Keratinocyte (primary cell): ENCODE results near the gene CREBRF. TPM values are rescaled to one million over a fixed set of nuclear protein-coding genes. Genes with fewer than 3 reads are reported as not detected.

Experiments
- DNase-seq: peaks from one replicate; pipeline ENCODE4 v3.0.0-alpha.2; 2011; ENCODE audit warnings: low read depth, missing footprints, low spot score
- FAIRE-seq: peaks from 2 replicates; lab custom pipeline; 2011; peaks lifted over from hg19 to GRCh38; lab: Jason Lieb, UNC
- H2AFZ ChIP-seq: 2 replicates; pipeline ENCODE4 v1.6.0; 2012; ENCODE audit warnings: low read length, control low read depth, inconsistent platforms; ENCODE audit not compliant: control insufficient read depth
- H3K27ac ChIP-seq: 2 replicates; pipeline ENCODE4 v1.5.1; 2011; ENCODE audit warnings: low read length; ENCODE audit not compliant: control insufficient read depth, insufficient read depth
- H3K27me3 ChIP-seq: 3 replicates; pipeline ENCODE4 v1.6.0; 2011; ENCODE audit warnings: low read length; ENCODE audit not compliant: control insufficient read depth, insufficient read depth; ENCODE audit errors: extremely low read depth
- H3K36me3 ChIP-seq, 2 experiments: 2 replicates in 1 of 2; 3 replicates in 1 of 2; pipeline ENCODE4 v1.5.1; 2011; ENCODE audit warnings: low read length in 2 of 2, mild to moderate bottlenecking in 1 of 2; ENCODE audit not compliant: control insufficient read depth in 2 of 2, insufficient read depth in 2 of 2; ENCODE audit errors: extremely low read depth in 1 of 2
- H3K4me1 ChIP-seq: 3 replicates; pipeline ENCODE4 v1.5.1; 2011; ENCODE audit warnings: low read length; ENCODE audit not compliant: control insufficient read depth, insufficient read depth; ENCODE audit errors: extremely low read depth
- H3K4me2 ChIP-seq: 3 replicates; pipeline ENCODE4 v1.6.0; 2011; ENCODE audit warnings: low read depth, low read length; ENCODE audit not compliant: control insufficient read depth, insufficient read depth; ENCODE audit errors: extremely low read depth
- H3K4me3 ChIP-seq, 3 experiments: fragments of 200-600 bp in 1 of 3; sonication (generic) in 1 of 3; 2 replicates in 2 of 3; 3 replicates in 1 of 3; pipeline ENCODE4 v1.5.1; 2011 to 2016; ENCODE audit warnings: low read length in 3 of 3, mild to moderate bottlenecking in 3 of 3, control low read depth in 2 of 3, inconsistent platforms in 1 of 3, low read depth in 1 of 3, mixed read lengths in 1 of 3, mixed run types in 1 of 3, moderate library complexity in 1 of 3; ENCODE audit not compliant: control insufficient read depth in 2 of 3, insufficient read depth in 2 of 3; ENCODE audit errors: extremely low read depth in 1 of 3
- H3K79me2 ChIP-seq: 2 replicates; pipeline ENCODE4 v1.6.0; 2012; ENCODE audit warnings: low read length; ENCODE audit not compliant: control insufficient read depth, insufficient read depth
- H3K9ac ChIP-seq: 3 replicates; pipeline ENCODE4 v1.6.0; 2011; ENCODE audit warnings: low read length; ENCODE audit not compliant: control insufficient read depth, insufficient read depth; ENCODE audit errors: extremely low read depth
- H3K9me1 ChIP-seq: 3 replicates; pipeline ENCODE4 v1.6.0; 2011; ENCODE audit warnings: low read length; ENCODE audit not compliant: control insufficient read depth, insufficient read depth; ENCODE audit errors: extremely low read depth
- H3K9me3 ChIP-seq: 2 replicates; pipeline ENCODE4 v1.5.1; 2012; ENCODE audit warnings: low read depth, low read length; ENCODE audit not compliant: control insufficient read depth
- H4K20me1 ChIP-seq: 3 replicates; pipeline ENCODE4 v1.6.0; 2011; ENCODE audit warnings: low read length; ENCODE audit not compliant: control insufficient read depth, insufficient read depth; ENCODE audit errors: extremely low read depth
- EZH2 ChIP-seq: IDR thresholded peaks from one replicate; pipeline ENCODE4 v1.6.1; 2012; ENCODE audit warnings: inconsistent platforms, mild to moderate bottlenecking, low read length, moderate library complexity
- dilution Hi-C: fragments of 300-500 bp; cut with MboI; formaldehyde crosslinking; loops from one replicate; pipeline ENCODE4 v1.7.0; 2020; ENCODE audit warnings: low sequenced_read_pairs; ENCODE audit not compliant: extremely low pct_ligation_motif_present
- polyA plus RNA-seq, 5 experiments: library from polyadenylated mRNA; depleted of rRNA in 3 of 5; stranded (reverse) in 3 of 5; stranded (forward) in 1 of 5; unstranded in 1 of 5; fragments of >200 nt; gene quantifications; 1 replicate in 1 of 5; 2 replicates in 3 of 5; 3 replicates in 1 of 5; pipeline versions ENCODE4 v1.2.1 to v1.2.3, GENCODE V29; 2011 to 2012; ENCODE audit warnings: missing spikeins in 2 of 5, low read depth in 1 of 5, low replicate concordance in 1 of 5
- TF ChIP-seq, protein P1 (sequence below), 3 experiments: IDR thresholded peaks in 1 of 3; conservative IDR thresholded peaks in 1 of 3; optimal IDR thresholded peaks in 1 of 3; 2 replicates in 2 of 3; 3 replicates in 1 of 3; pipeline versions ENCODE3 to v1.5.1; 2011; ENCODE audit warnings: low read length in 3 of 3, mild to moderate bottlenecking in 3 of 3, moderate library complexity in 2 of 3, control low read depth in 1 of 3, inconsistent platforms in 1 of 3; ENCODE audit not compliant: insufficient read depth in 2 of 3; ENCODE audit errors: extremely low read depth in 1 of 3

CREBRF gene
- polyA plus RNA-seq, 1 donor (not counting 4 experiments of a cell fraction or from before 2014, with no cell fraction given): 4.1 TPM

- Histone ChIP-seq H3K36me3 (no peaks in the 10 kb centered on the region), H2AFZ (no peak overlapping the region), H3K9me3 (no peaks in the 10 kb centered on the region), H3K4me3 (no peak overlapping the region), H3K4me2 (no peak overlapping the region), H3K27me3 (no peaks in the 10 kb centered on the region), H3K9me1 (no peaks in the 10 kb centered on the region), H3K9ac (no peak overlapping the region), H3K27ac (no peak overlapping the region), H3K79me2 (no peaks in the 10 kb centered on the region), H4K20me1 (no peaks in the 10 kb centered on the region), H3K4me1 (no peaks in the 10 kb centered on the region)
- DNase-seq (no peak), FAIRE-seq (no peak)
- TF ChIP-seq, protein P1, sequence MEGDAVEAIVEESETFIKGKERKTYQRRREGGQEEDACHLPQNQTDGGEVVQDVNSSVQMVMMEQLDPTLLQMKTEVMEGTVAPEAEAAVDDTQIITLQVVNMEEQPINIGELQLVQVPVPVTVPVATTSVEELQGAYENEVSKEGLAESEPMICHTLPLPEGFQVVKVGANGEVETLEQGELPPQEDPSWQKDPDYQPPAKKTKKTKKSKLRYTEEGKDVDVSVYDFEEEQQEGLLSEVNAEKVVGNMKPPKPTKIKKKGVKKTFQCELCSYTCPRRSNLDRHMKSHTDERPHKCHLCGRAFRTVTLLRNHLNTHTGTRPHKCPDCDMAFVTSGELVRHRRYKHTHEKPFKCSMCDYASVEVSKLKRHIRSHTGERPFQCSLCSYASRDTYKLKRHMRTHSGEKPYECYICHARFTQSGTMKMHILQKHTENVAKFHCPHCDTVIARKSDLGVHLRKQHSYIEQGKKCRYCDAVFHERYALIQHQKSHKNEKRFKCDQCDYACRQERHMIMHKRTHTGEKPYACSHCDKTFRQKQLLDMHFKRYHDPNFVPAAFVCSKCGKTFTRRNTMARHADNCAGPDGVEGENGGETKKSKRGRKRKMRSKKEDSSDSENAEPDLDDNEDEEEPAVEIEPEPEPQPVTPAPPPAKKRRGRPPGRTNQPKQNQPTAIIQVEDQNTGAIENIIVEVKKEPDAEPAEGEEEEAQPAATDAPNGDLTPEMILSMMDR (optimal IDR thresholded peaks at IDR 0.05 in 1 of 3, IDR thresholded peaks at IDR 0.05 in 1 of 3, conservative IDR thresholded peaks at IDR 0.05 in 1 of 3; ENCODE audit: extremely low read depth in 1 of 3, insufficient read depth in 2 of 3, low read length in 3 of 3): no peak
- no peak for TF ChIP-seq EZH2
- dilution Hi-C loops: no loop called here
Observed at GRCh38 chr5:173103411-173103810, 47.3 kb downstream of the CREBRF start.

GRCh38 chr5:173108914-173109313, 52.8 kb downstream of the CREBRF start:
- no peaks in the 10 kb centered on the region for H4K20me1 ChIP-seq
- H3K27ac ChIP-seq: no peak overlapping the region
- no peaks in the 10 kb centered on the region for H3K36me3 ChIP-seq
- no peak overlapping the region for H3K4me3 ChIP-seq
- DNase-seq (no peak), FAIRE-seq (no peak)
- H3K4me2 ChIP-seq: no peak overlapping the region
- no peaks in the 10 kb centered on the region for H3K9me3 ChIP-seq
- H3K9me1 ChIP-seq: no peaks in the 10 kb centered on the region
- dilution Hi-C loops: no loop called here
- TF ChIP-seq, protein P1 (optimal IDR thresholded peaks at IDR 0.05 in 1 of 3, IDR thresholded peaks at IDR 0.05 in 1 of 3, conservative IDR thresholded peaks at IDR 0.05 in 1 of 3; ENCODE audit: extremely low read depth in 1 of 3, insufficient read depth in 2 of 3, low read length in 3 of 3): no peak
- TF ChIP-seq EZH2: no peak
- H3K9ac ChIP-seq: no peak overlapping the region
- no peak overlapping the region for H2AFZ ChIP-seq
- no peaks in the 10 kb centered on the region for H3K4me1 ChIP-seq
- no peaks in the 10 kb centered on the region for H3K79me2 ChIP-seq
- no peaks in the 10 kb centered on the region for H3K27me3 ChIP-seq
